Measurements from ENCODE around the gene ALK. TPM values are rescaled to one million over a fixed set of nuclear protein-coding genes. Genes with fewer than 3 reads are reported as not detected.

Gene ALK
- total RNA-seq, 1 donor from 2014 or later = not detected

DNA sequence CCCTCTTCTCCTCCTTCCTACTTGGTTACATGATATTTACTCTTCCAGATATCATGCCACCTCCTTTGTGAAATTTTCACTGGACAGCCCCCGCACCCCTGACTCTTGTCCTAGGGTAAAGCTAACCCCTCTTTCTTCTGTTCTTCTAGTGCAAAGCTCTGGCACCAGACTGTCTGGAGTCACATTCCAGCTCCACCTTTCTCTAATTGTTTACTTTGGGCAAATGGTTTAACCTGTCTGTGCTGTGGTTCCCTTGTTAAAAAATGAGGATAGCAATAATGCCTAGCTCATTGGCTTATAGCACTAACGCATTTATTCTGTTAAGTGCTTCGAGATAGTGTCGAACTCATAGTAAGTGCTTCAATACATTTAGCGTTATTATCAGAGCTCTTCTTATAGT lies 306.2 kb downstream of the ALK start:
- no peaks in the 10 kb centered on the region for H3K36me3 Mint-ChIP-seq (ENCODE audit: insufficient read depth)
- no peak overlapping the region for H3K27ac Mint-ChIP-seq
- peaks cover 7% of the 10 kb centered on the region for H3K4me1 Mint-ChIP-seq (ENCODE audit: low read depth)
- no peaks in the 10 kb centered on the region for H3K27me3 Mint-ChIP-seq
- no peaks in the 10 kb centered on the region for H3K9me3 Mint-ChIP-seq (ENCODE audit: low read depth)
- TF ChIP-seq, protein P1, sequence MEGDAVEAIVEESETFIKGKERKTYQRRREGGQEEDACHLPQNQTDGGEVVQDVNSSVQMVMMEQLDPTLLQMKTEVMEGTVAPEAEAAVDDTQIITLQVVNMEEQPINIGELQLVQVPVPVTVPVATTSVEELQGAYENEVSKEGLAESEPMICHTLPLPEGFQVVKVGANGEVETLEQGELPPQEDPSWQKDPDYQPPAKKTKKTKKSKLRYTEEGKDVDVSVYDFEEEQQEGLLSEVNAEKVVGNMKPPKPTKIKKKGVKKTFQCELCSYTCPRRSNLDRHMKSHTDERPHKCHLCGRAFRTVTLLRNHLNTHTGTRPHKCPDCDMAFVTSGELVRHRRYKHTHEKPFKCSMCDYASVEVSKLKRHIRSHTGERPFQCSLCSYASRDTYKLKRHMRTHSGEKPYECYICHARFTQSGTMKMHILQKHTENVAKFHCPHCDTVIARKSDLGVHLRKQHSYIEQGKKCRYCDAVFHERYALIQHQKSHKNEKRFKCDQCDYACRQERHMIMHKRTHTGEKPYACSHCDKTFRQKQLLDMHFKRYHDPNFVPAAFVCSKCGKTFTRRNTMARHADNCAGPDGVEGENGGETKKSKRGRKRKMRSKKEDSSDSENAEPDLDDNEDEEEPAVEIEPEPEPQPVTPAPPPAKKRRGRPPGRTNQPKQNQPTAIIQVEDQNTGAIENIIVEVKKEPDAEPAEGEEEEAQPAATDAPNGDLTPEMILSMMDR (IDR thresholded peaks at IDR 0.05; ENCODE audit: unreplicated experiment) = no peak
- H3K4me3 Mint-ChIP-seq (ENCODE audit: low read depth) = no peak overlapping the region
- DNase-seq (ENCODE audit: low spot score, unreplicated experiment) = no peak

DNA sequence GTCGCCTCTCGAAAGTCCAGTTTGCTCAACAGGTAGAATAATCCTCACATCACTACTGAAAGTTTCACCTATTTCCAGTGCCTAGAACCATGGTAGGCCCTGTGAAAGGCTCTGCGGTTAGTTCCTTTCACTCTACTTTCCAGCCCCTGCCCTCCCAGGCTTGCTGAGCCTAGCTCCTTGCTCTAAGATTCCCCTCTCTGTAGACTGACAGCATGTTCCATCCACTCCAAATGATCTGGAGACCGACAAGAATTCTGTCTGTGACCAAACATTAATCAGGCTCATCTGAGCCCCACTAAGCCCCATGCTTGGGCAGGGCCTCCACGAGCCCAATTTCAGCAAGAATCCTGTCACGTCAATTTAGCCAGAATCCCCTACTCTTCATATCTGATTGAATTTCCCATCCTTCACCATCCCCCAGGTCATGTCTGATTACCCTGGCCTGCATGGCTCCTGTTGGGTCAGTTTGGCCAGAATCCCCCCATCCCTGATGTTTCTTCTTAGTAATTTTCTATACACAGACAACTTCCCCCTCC lies 307.0 kb downstream of the ALK start:
- H3K9me3 Mint-ChIP-seq (ENCODE audit: low read depth) = no peaks in the 10 kb centered on the region
- H3K36me3 Mint-ChIP-seq (ENCODE audit: insufficient read depth) = no peaks in the 10 kb centered on the region
- no peaks in the 10 kb centered on the region for H3K27me3 Mint-ChIP-seq
- DNase-seq (ENCODE audit: low spot score, unreplicated experiment) = no peak
- TF ChIP-seq, protein P1 (IDR thresholded peaks at IDR 0.05; ENCODE audit: unreplicated experiment) = no peak
- peaks cover 7% of the 10 kb centered on the region for H3K4me1 Mint-ChIP-seq (ENCODE audit: low read depth)
- H3K4me3 Mint-ChIP-seq (ENCODE audit: low read depth) = no peak overlapping the region
- no peak overlapping the region for H3K27ac Mint-ChIP-seq

DNA sequence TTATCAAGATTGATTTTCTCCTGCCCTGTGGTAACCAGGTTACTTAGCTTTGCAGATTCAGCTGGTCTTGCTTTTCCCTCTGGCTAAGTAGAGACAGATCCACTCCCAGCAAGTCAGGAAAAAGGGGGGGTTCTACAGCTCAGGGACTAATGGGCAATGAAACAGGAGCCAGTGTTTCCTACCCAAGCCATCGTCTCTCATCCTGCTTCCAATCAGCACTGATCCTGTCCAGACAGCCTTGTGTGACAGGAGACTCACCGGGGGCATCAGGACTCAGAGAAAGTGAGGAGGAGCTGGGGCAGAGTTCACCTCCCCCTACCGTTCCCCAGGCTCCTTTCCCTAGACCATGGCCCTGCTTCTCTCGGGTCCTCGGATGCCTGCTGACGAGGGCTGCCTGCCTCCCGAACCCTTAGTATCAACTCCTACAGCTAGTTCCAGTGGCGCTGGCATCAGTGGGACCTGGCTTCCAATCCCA lies 307.6 kb downstream of the ALK start:
- Mint-ChIP-seq H3K4me3 (ENCODE audit: low read depth) (no peak overlapping the region), H3K27ac (no peak overlapping the region), H3K36me3 (ENCODE audit: insufficient read depth) (no peaks in the 10 kb centered on the region), H3K4me1 (ENCODE audit: low read depth) (peaks cover 7% of the 10 kb centered on the region), H3K27me3 (no peaks in the 10 kb centered on the region), H3K9me3 (ENCODE audit: low read depth) (no peaks in the 10 kb centered on the region)
- no peak for DNase-seq (ENCODE audit: low spot score, unreplicated experiment)
- TF ChIP-seq, protein P1 (IDR thresholded peaks at IDR 0.05; ENCODE audit: unreplicated experiment) = no peak

DNA sequence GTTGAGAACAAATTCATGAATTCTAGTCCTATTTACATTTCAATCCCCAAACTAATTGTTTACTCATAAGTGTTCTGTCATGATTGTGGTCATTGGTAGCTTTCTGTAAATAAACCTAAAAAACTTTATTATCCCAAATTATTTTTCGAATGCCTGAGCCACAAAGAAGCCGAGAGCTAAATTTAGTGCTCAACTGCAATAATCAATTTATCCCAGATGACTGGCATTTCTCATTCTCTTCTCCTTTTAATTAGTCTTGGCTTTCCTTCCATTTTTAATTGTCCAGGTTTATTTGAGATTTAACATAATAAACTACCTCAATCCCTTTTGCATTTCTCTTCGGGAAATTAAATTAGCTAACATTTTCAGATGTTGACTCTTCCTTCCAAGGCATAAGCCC lies 308.3 kb downstream of the ALK start:
- TF ChIP-seq, protein P1 (IDR thresholded peaks at IDR 0.05; ENCODE audit: unreplicated experiment) = no peak
- Mint-ChIP-seq H3K4me3 (ENCODE audit: low read depth) (no peak overlapping the region), H3K9me3 (ENCODE audit: low read depth) (no peaks in the 10 kb centered on the region), H3K27me3 (no peaks in the 10 kb centered on the region), H3K4me1 (ENCODE audit: low read depth) (peaks cover 5% of the 10 kb centered on the region), H3K36me3 (ENCODE audit: insufficient read depth) (no peaks in the 10 kb centered on the region), H3K27ac (no peak overlapping the region)
- no peak for DNase-seq (ENCODE audit: low spot score, unreplicated experiment)

DNA sequence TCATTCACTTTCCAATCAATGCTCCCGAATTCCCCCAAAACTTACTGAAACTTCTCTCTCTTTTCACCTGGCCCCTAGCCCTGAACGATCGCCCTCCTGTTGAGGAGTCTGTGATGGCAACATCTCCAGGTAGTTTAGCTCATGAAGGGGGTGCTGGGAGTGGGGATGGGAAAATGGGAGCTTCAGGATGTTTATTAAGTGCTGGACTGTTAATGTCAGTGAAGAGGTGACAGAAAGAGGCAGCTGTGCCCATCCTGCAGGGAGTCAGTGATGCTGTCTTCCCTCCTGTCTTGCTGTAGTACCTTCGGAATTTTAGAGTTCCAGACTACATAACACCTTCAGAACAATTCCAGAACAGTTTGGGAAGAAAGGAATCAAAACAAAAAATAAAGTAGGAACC lies 308.8 kb downstream of the ALK start:
- no peaks in the 10 kb centered on the region for H3K36me3 Mint-ChIP-seq (ENCODE audit: insufficient read depth)
- H3K27ac Mint-ChIP-seq = no peak overlapping the region
- TF ChIP-seq, protein P1 (IDR thresholded peaks at IDR 0.05; ENCODE audit: unreplicated experiment) = no peak
- no peak for DNase-seq (ENCODE audit: low spot score, unreplicated experiment)
- no peaks in the 10 kb centered on the region for H3K27me3 Mint-ChIP-seq
- peaks cover 4% of the 10 kb centered on the region for H3K4me1 Mint-ChIP-seq (ENCODE audit: low read depth)
- H3K4me3 Mint-ChIP-seq (ENCODE audit: low read depth) = no peak overlapping the region
- H3K9me3 Mint-ChIP-seq (ENCODE audit: low read depth) = no peaks in the 10 kb centered on the region
